HG02852 (cell line): Measurements from ENCODE around the gene KRT33A.
"Not testable (repeated sequence)": the region's sequence is repeated elsewhere in the genome, so short reads cannot be mapped to it uniquely, and the experiment has no call there.

Experiments
- ATAC-seq: cut with Tn5 transposase; IDR thresholded peaks from one replicate; pipeline ENCODE4 v1.9.1; 2021; ENCODE audit warnings: mild to moderate bottlenecking, moderate library complexity; ENCODE audit not compliant: unreplicated experiment

KRT33A gene

GRCh38 chr17:41350381-41350878 lies at the start of gene KRT33A:
Gene KRT33A (minus strand): TSS chr17:41350828. CDS start chr17:41350767, 61 bp downstream.
- not testable (repeated sequence) for ATAC-seq

- ATAC-seq: no peak
Measured at GRCh38 chr17:41396996-41397660, 46.5 kb upstream of the KRT33A start, which contains the start of gene KRT31. Gene KRT31 (minus strand): TSS chr17:41397608. CDS start chr17:41397539, 69 bp downstream.

- ATAC-seq: no peak
Measured at GRCh38 chr17:41396340-41396739, 45.7 kb upstream of the KRT33A start.

GRCh38 chr17:41395611-41396010 lies 45.0 kb upstream of the KRT33A start:
- ATAC-seq: no peak

- not testable (repeated sequence) for ATAC-seq
Measured at GRCh38 chr17:41395044-41395443, 44.4 kb upstream of the KRT33A start.

- no peak for ATAC-seq
Measured at GRCh38 chr17:41394254-41394996, 43.8 kb upstream of the KRT33A start.

- ATAC-seq: no peak
Measured at GRCh38 chr17:41393826-41394225, 43.2 kb upstream of the KRT33A start.

- ATAC-seq: no peak
Measured at GRCh38 chr17:41393294-41393693, 42.7 kb upstream of the KRT33A start.

GRCh38 chr17:41392278-41392677 lies 41.6 kb upstream of the KRT33A start:
- no peak for ATAC-seq

- no peak for ATAC-seq
Measured at GRCh38 chr17:41391535-41391934, 40.9 kb upstream of the KRT33A start.

- no peak for ATAC-seq
Measured at GRCh38 chr17:41390411-41390938, 39.8 kb upstream of the KRT33A start.

- no peak for ATAC-seq
Measured at GRCh38 chr17:41387670-41388069, 37.0 kb upstream of the KRT33A start.

- no peak for ATAC-seq
Measured at GRCh38 chr17:41386227-41386626, 35.6 kb upstream of the KRT33A start.

GRCh38 chr17:41383690-41384089 lies 33.1 kb upstream of the KRT33A start:
- ATAC-seq: no peak

GRCh38 chr17:41382394-41382793 lies 31.8 kb upstream of the KRT33A start:
- ATAC-seq: no peak

- ATAC-seq: not testable (repeated sequence)
Measured at GRCh38 chr17:41381943-41382342, 31.3 kb upstream of the KRT33A start, which contains the start of gene KRT34. Gene KRT34 (minus strand): TSS chr17:41382306. CDS start chr17:41382246, 60 bp downstream.

GRCh38 chr17:41380091-41380490 lies 29.5 kb upstream of the KRT33A start:
- ATAC-seq: not testable (repeated sequence)

- no peak for ATAC-seq
Measured at GRCh38 chr17:41377546-41377945, 26.9 kb upstream of the KRT33A start.

- ATAC-seq: no peak
Measured at GRCh38 chr17:41369713-41370112, 19.1 kb upstream of the KRT33A start, which contains the start of gene KRT33B. Gene KRT33B (minus strand): TSS chr17:41369813. CDS start chr17:41369750, 63 bp downstream.

- ATAC-seq: no peak
Measured at GRCh38 chr17:41369023-41369422, 18.4 kb upstream of the KRT33A start.

- no peak for ATAC-seq
Measured at GRCh38 chr17:41367426-41368075, 16.9 kb upstream of the KRT33A start.
